Thoracic aorta (tissue), 2 donors: Measurements from ENCODE around the gene PRDM8. TPM values are rescaled to one million over a fixed set of nuclear protein-coding genes. Genes with fewer than 3 reads are reported as not detected.

Source experiments
- ATAC-seq: fragments of 150-250 bp; one replicate; pipeline ENCODE4 v1.8.0; 2017; ENCODE audit warnings: low read depth; ENCODE audit not compliant: insufficient number of reproducible peaks, low FRiP score
- DNase-seq: peaks from one replicate; pipeline ENCODE4 v3.0.0-alpha.2; 2020; ENCODE audit warnings: low spot score
- H3K27ac ChIP-seq, 2 donors: fragments of 200-600 bp; sonication (generic); 1 replicate in 1 of 2; 2 replicates in 1 of 2; pipeline ENCODE4 v1.5.1; 2016; ENCODE audit warnings: mild to moderate bottlenecking in 2 of 2, moderate library complexity in 2 of 2
- H3K27me3 ChIP-seq: fragments of 200-600 bp; sonication (generic); replicated peaks from 2 replicates; pipeline ENCODE4 v1.6.0; 2016; ENCODE audit warnings: mild to moderate bottlenecking; ENCODE audit not compliant: insufficient read depth
- H3K36me3 ChIP-seq: fragments of 200-600 bp; sonication (generic); one replicate; pipeline ENCODE4 v1.5.1; 2016
- H3K4me1 ChIP-seq, 2 donors: fragments of 200-600 bp; sonication (generic); 1 replicate in 1 of 2; 2 replicates in 1 of 2; pipeline versions ENCODE4 v1.5.1 to v1.6.0; 2016; ENCODE audit warnings: low read depth in 2 of 2, mild to moderate bottlenecking in 1 of 2; ENCODE audit not compliant: control insufficient read depth in 1 of 2
- H3K4me3 ChIP-seq: fragments of 200-600 bp; sonication (generic); 2 replicates; pipeline ENCODE4 v1.5.1; 2016; ENCODE audit warnings: mild to moderate bottlenecking
- H3K9me3 ChIP-seq: fragments of 200-600 bp; sonication (generic); 2 replicates; pipeline ENCODE4 v1.5.1; 2016
- CTCF ChIP-seq: fragments of 200-600 bp; sonication (generic); IDR thresholded peaks from one replicate; pipeline ENCODE4 v1.5.1; 2019; ENCODE audit warnings: antibody characterized with exemption
- total RNA-seq, 2 donors: library from RNA; depleted of rRNA; stranded (reverse); fragments of >200 nt; gene quantifications; one replicate each; pipeline versions ENCODE4 v1.1.0 to v1.2.3, GENCODE V29; 2016

Gene PRDM8
- total RNA-seq, 2 donors from 2014 or later, result 2.7 to 3.7 TPM

- ATAC-seq (no peak), DNase-seq (no peak)
- TF ChIP-seq CTCF, result no peak
- Histone ChIP-seq H3K4me3 (no peak overlapping the region), H3K27me3 (no peaks in the 10 kb centered on the region), H3K36me3 (no peaks in the 10 kb centered on the region), H3K27ac (no peak overlapping the region), H3K4me1 (peaks cover 0 to 9% of the 10 kb centered on the region in 2 donors), H3K9me3 (peaks cover 5% of the 10 kb centered on the region)
Observed at GRCh38 chr4:80178964-80179363, 18.3 kb upstream of the PRDM8 start.

DNA sequence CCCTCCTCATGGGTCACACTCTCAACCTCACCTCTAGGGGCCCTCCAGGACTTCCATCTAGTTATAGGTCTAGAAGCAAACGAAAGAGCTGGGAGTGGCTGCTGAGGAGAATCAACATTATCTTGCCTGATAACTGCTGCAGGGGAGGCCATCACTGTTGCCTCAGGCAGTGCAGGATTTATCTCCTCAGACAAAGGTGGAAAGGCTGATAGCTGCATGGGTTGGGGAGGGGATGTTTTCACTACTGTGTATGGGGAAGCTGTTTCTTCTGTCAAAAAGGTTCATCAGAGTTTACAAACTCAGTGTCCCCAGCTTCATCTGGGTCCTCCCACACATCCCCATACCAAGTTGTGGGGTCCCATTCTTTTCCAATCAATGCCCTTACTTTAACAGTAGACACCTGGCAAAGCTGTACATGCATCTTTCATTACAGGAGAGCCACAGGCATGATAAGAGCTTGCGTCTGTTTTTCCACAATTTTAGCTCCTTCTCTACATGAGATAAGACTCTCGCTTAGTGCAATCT, 17.6 kb upstream of the PRDM8 start:
- Histone ChIP-seq H3K9me3 (peaks cover 5% of the 10 kb centered on the region), H3K4me3 (no peak overlapping the region), H3K27ac (no peak overlapping the region), H3K4me1 (peaks cover 0 to 11% of the 10 kb centered on the region in 2 donors), H3K36me3 (no peaks in the 10 kb centered on the region), H3K27me3 (no peaks in the 10 kb centered on the region)
- no peak for DNase-seq
- ATAC-seq, result no peak
- TF ChIP-seq CTCF, result no peak

DNA sequence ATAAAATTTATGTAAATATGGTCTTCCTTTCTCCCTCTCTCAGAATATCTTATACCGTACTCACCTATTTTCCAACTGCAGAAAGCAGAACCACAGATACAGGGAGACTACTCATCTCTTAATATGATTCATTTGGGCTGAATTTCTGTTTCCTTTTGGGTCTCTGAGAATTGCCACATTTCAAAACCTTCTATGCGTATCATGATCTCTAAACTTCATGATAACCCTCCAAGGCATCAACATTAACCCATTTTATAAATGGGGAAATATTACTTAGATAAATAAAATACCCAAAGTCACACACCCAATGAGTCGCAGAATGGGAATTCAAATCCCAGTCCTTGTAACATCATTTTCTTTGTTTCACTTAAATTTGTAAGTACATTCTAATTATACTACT, 16.6 kb upstream of the PRDM8 start:
- no peaks in the 10 kb centered on the region for H3K36me3 ChIP-seq
- no peak for DNase-seq

DNA sequence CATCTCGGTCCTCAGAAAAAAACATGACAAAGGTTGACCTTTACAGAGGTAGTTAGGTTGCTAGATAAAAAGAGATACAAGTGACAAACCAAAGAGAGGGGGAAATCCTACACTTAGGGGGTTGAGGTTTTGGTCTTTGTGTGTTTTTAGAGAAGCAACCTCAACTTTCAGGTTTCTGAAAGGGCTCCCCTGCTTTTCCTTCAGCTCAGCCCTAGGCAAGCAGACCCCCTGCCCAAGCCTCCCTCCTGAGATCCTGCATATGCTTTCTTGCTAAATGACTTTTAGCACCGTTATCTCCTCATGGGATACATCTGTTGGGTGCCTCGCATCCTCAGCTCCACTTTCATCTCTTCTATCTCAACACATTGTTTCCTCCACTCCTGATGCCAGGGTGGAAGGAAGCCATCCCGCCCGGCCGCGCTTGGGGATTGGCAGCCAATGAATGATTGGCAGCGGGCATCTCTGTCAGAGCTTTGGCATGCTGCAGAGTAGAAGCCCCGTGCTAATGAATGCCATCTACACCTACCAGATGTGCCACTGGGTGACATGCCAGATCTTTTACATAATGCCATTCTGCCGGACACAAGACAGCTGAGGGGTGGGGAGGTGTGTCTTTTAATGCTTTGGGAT, 15.0 kb upstream of the PRDM8 start:
- ATAC-seq (no peak), DNase-seq (no peak)
- peaks cover 10 to 32% of the 10 kb centered on the region in 2 donors for H3K4me1 ChIP-seq
- no peak overlapping the region for H3K27ac ChIP-seq
- H3K27me3 ChIP-seq, result no peaks in the 10 kb centered on the region
- TF ChIP-seq CTCF, result no peak
- H3K36me3 ChIP-seq, result no peaks in the 10 kb centered on the region
- peak overlapping the region; percentile 92 for H3K4me3 ChIP-seq
- H3K9me3 ChIP-seq, result peaks cover 5% of the 10 kb centered on the region

More for the DNA sequence above, 16.6 kb upstream of the PRDM8 start:
- no peaks in the 10 kb centered on the region for H3K27me3 ChIP-seq
- no peak overlapping the region for H3K4me3 ChIP-seq
- no peak overlapping the region for H3K27ac ChIP-seq
- no peak for ATAC-seq
- H3K4me1 ChIP-seq, result peaks cover 6 to 21% of the 10 kb centered on the region in 2 donors
- no peak for TF ChIP-seq CTCF
- peaks cover 5% of the 10 kb centered on the region for H3K9me3 ChIP-seq

DNA sequence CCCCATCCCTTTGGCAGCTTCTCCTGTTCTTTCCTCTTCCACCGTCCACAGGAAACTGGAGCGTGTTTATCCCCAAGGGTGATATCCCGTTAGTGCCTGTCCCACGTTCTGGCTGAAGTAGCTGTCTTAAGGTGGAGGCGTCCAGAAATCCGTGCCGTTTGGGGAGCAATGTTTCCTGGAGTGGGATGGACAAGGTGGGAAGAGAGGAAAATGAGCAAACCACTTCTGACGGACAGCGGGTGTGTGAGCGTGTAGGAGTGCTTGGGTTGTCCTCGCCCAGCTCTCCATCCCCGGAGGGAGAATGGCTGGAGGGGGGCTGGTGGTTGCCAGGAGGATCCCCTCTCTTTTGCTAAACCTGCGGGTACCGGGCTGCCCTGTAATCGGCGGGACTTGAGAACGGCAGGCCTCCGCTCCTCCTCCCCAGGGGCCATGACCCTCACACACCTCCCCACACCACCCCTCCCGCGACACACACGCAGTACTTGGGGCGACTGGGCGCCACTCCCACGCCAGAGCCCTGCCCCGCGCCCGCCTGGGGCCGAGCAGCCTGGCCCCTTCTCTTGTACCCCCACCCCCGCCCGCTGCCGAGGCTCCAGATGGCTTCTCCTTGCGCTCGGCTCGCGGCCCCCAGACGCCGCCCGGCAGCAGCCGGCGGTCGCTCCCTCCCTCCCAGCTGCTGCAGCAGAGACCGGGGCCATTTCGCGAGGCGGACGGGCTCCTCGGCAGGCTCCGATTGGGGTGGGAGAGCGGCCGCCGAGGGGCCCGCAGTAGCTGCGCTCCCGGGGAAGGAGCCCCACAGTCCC, 13.9 kb upstream of the PRDM8 start:
- DNase-seq (no peak), ATAC-seq (peak; percentile 42)
- Histone ChIP-seq H3K27me3 (no peaks in the 10 kb centered on the region), H3K36me3 (no peaks in the 10 kb centered on the region), H3K27ac (peak overlapping the region in 1 of 2 donors; percentile 10), H3K4me3 (peak overlapping the region; percentile 92), H3K9me3 (peaks cover 5% of the 10 kb centered on the region), H3K4me1 (peaks cover 10 to 32% of the 10 kb centered on the region in 2 donors)
- no peak for TF ChIP-seq CTCF
